HEK293 (cell line): Measurements from ENCODE around the gene EOMES.

ENCODE experiments used
- CTCF ChIA-PET: fragments of 350-600 bp; formaldehyde crosslinking; extraction: SDS; loops from one replicate; lab custom pipeline; 2021; ENCODE audit warnings: antibody characterized with exemption; lab: Yijun Ruan, JAX
- POLR2A ChIA-PET: fragments of 300-600 bp; formaldehyde crosslinking; extraction: SDS; loops from one replicate; lab custom pipeline; 2020; ENCODE audit warnings: antibody characterized with exemption, inconsistent platforms; lab: Yijun Ruan, JAX
- H3K27ac ChIP-seq: fragments of 200-500 bp; sonication (Bioruptor generic); 2 replicates; pipeline ENCODE4 v1.5.1; 2014; ENCODE audit warnings: low read depth, low read length, control low read depth, inconsistent platforms; ENCODE audit errors: extremely low read depth
- H3K36me3 ChIP-seq, 2 experiments: fragments of 200-500 bp in 1 of 2; sonication (Bioruptor generic) in 1 of 2; 1 replicate in 1 of 2; 2 replicates in 1 of 2; pipeline ENCODE4 v1.5.1; 2014 to 2017; ENCODE audit warnings: inconsistent platforms in 2 of 2, low read length in 2 of 2; ENCODE audit not compliant: control insufficient read depth in 2 of 2, insufficient read depth in 1 of 2
- H3K4me1 ChIP-seq: fragments of 200-500 bp; sonication (Bioruptor generic); 2 replicates; pipeline ENCODE4 v1.5.1; 2014; ENCODE audit warnings: mild to moderate bottlenecking, low read length, inconsistent platforms; ENCODE audit not compliant: control insufficient read depth, insufficient read depth
- H3K4me3 ChIP-seq: 2 replicates; pipeline ENCODE4 v1.5.1; 2011; ENCODE audit warnings: low read depth, mild to moderate bottlenecking, control low read depth, low read length, moderate library complexity
- H3K9me3 ChIP-seq: fragments of 200-500 bp; sonication (Bioruptor generic); 2 replicates; pipeline ENCODE4 v1.5.1; 2014; ENCODE audit warnings: low read depth, low read length, inconsistent platforms; ENCODE audit not compliant: control insufficient read depth, insufficient read depth
- BCL11A ChIP-seq: fragments of 450-650 bp; formaldehyde crosslinking; IDR thresholded peaks from 2 replicates; pipeline ENCODE4 v1.5.1; 2016; ENCODE audit warnings: low read depth, missing biosample characterization, missing genetic modification characterization
- GLIS1 ChIP-seq: fragments of 450-650 bp; formaldehyde crosslinking; IDR thresholded peaks from 2 replicates; pipeline ENCODE4 v1.5.1; 2016; ENCODE audit warnings: missing biosample characterization, missing genetic modification characterization
- KLF10 ChIP-seq: fragments of 450-650 bp; IDR thresholded peaks from 2 replicates; pipeline ENCODE4 v1.5.1; 2018; ENCODE audit warnings: missing biosample characterization, mild to moderate bottlenecking, missing genetic modification characterization
- MYNN ChIP-seq: fragments of 450-650 bp; formaldehyde crosslinking; IDR thresholded peaks from 2 replicates; pipeline ENCODE4 v1.5.1; 2016; ENCODE audit warnings: missing biosample characterization, missing genetic modification characterization, borderline replicate concordance
- SP2 ChIP-seq: fragments of 450-650 bp; formaldehyde crosslinking; IDR thresholded peaks from 2 replicates; pipeline ENCODE4 v1.5.1; 2016; ENCODE audit warnings: missing biosample characterization, missing genetic modification characterization
- SP7 ChIP-seq: fragments of 450-650 bp; formaldehyde crosslinking; IDR thresholded peaks from 2 replicates; pipeline ENCODE4 v1.5.1; 2016; ENCODE audit warnings: missing biosample characterization, missing genetic modification characterization
- TRIM28 ChIP-seq: IDR thresholded peaks from 2 replicates; pipeline ENCODE4 v1.6.1; 2011; ENCODE audit warnings: low read length, control low read depth, borderline replicate concordance
- WT1 ChIP-seq: fragments of 450-650 bp; formaldehyde crosslinking; IDR thresholded peaks from 2 replicates; pipeline ENCODE4 v1.5.1; 2016; ENCODE audit warnings: missing biosample characterization, missing genetic modification characterization
- ZBTB1 ChIP-seq: fragments of 450-650 bp; formaldehyde crosslinking; IDR thresholded peaks from 2 replicates; pipeline ENCODE4 v1.5.1; 2016; ENCODE audit warnings: missing biosample characterization, missing genetic modification characterization
- ZEB2 ChIP-seq: fragments of 450-650 bp; formaldehyde crosslinking; IDR thresholded peaks from 2 replicates; pipeline ENCODE4 v1.5.1; 2016; ENCODE audit warnings: missing biosample characterization, missing genetic modification characterization
- ZNF157 ChIP-seq: fragments of 450-650 bp; formaldehyde crosslinking; IDR thresholded peaks from 2 replicates; pipeline ENCODE4 v1.5.1; 2016; ENCODE audit warnings: missing biosample characterization, missing genetic modification characterization
- ZNF169 ChIP-seq: fragments of 450-650 bp; formaldehyde crosslinking; IDR thresholded peaks from 2 replicates; pipeline ENCODE4 v1.5.1; 2016; ENCODE audit warnings: missing biosample characterization, missing genetic modification characterization
- ZNF2 ChIP-seq: fragments of 450-650 bp; formaldehyde crosslinking; IDR thresholded peaks from 2 replicates; pipeline ENCODE4 v1.5.1; 2016; ENCODE audit warnings: missing biosample characterization, missing genetic modification characterization
- ZNF366 ChIP-seq: fragments of 450-650 bp; formaldehyde crosslinking; conservative IDR thresholded peaks from 2 replicates; pipeline ENCODE4 v1.5.1; 2016; ENCODE audit warnings: missing biosample characterization, missing genetic modification characterization
- ZNF416 ChIP-seq: fragments of 450-650 bp; formaldehyde crosslinking; IDR thresholded peaks from 2 replicates; pipeline ENCODE4 v1.5.1; 2016; ENCODE audit warnings: missing biosample characterization, missing genetic modification characterization
- ZNF514 ChIP-seq: fragments of 450-650 bp; formaldehyde crosslinking; IDR thresholded peaks from 2 replicates; pipeline ENCODE4 v1.5.1; 2016; ENCODE audit warnings: missing biosample characterization, missing genetic modification characterization
- ZNF548 ChIP-seq: fragments of 450-650 bp; formaldehyde crosslinking; IDR thresholded peaks from 2 replicates; pipeline ENCODE4 v1.5.1; 2016; ENCODE audit warnings: missing biosample characterization, missing genetic modification characterization
- ZNF596 ChIP-seq: fragments of 450-650 bp; IDR thresholded peaks from 2 replicates; pipeline ENCODE4 v1.5.0; 2018; ENCODE audit warnings: missing biosample characterization, mild to moderate bottlenecking, missing genetic modification characterization, moderate library complexity
- ZNF654 ChIP-seq: fragments of 450-650 bp; formaldehyde crosslinking; IDR thresholded peaks from 2 replicates; pipeline ENCODE4 v1.5.1; 2016; ENCODE audit warnings: low read depth, missing biosample characterization, missing genetic modification characterization
- ZNF660 ChIP-seq: fragments of 450-650 bp; IDR thresholded peaks from 2 replicates; pipeline ENCODE4 v1.5.1; 2018; ENCODE audit warnings: missing biosample characterization, mild to moderate bottlenecking, missing genetic modification characterization
- ZSCAN30 ChIP-seq: fragments of 450-650 bp; IDR thresholded peaks from 2 replicates; pipeline ENCODE4 v1.5.1; 2018; ENCODE audit warnings: missing biosample characterization, mild to moderate bottlenecking, missing genetic modification characterization, moderate library complexity
- TF ChIP-seq, protein P1 (sequence below): fragments of 450-650 bp; formaldehyde crosslinking; IDR thresholded peaks from 2 replicates; pipeline ENCODE4 v1.5.1; 2016; ENCODE audit warnings: missing biosample characterization, missing genetic modification characterization
- TF ChIP-seq, protein P2 (sequence below): fragments of 450-650 bp; formaldehyde crosslinking; IDR thresholded peaks from 2 replicates; pipeline ENCODE4 v1.5.1; 2016; ENCODE audit warnings: missing biosample characterization, missing genetic modification characterization
- TF ChIP-seq, protein P3 (sequence below): fragments of 450-650 bp; formaldehyde crosslinking; IDR thresholded peaks from 2 replicates; pipeline ENCODE4 v1.5.1; 2016; ENCODE audit warnings: missing biosample characterization, missing genetic modification characterization
- TF ChIP-seq, protein P4 (sequence below): fragments of 450-650 bp; formaldehyde crosslinking; IDR thresholded peaks from 2 replicates; pipeline ENCODE4 v1.5.1; 2017; ENCODE audit warnings: missing biosample characterization, missing genetic modification characterization
- TF ChIP-seq, protein P5 (sequence below): fragments of 450-650 bp; formaldehyde crosslinking; IDR thresholded peaks from 2 replicates; pipeline ENCODE4 v1.5.1; 2016; ENCODE audit warnings: missing biosample characterization, missing genetic modification characterization
- TF ChIP-seq, protein P6 (sequence below): fragments of 450-650 bp; formaldehyde crosslinking; IDR thresholded peaks from 2 replicates; pipeline ENCODE4 v1.5.1; 2016; ENCODE audit warnings: missing biosample characterization, missing genetic modification characterization

EOMES gene

DNA sequence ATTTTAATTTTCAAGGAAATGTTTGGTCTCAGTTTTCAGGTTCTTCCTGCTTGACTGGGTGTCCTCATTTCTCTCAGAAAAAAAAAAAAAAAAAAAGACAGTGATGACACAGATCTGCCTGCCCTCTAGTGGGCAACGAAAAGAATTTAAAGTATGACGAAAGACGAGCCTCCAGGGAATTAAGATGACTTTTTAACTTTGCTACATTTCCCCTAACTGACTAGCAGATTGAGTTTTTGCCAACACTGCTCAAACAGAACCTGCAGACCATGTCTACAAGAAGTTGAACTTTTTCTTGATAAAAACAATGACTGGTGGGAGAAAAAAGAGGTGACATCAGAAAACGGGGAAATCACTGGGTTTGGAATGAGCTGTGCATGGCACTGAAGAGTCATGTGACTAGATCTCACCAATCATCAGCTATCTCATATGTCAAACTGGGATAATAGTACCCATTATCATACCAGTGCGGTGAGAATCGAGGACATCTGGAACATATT lies 40.8 kb downstream of the EOMES start:
- POLR2A ChIA-PET = no interaction called here
- Histone ChIP-seq H3K4me1 (no peaks in the 10 kb centered on the region), H3K36me3 (no peaks in the 10 kb centered on the region), H3K9me3 (no peaks in the 10 kb centered on the region), H3K4me3 (peak overlapping the region; percentile 28), H3K27ac (no peak overlapping the region)
- CTCF ChIA-PET = interaction anchor here (0.6 to 1.8 kb wide), 24 partner anchors 11 to 644 kb away, joined by 3 to 8 read pairs (median 4); partner anchors contain the start of gene SLC4A7
- peak; percentile 46; the same call in 1 of the 2 replicates for TF ChIP-seq SP7 (tag by site-specific recombination)
- TF ChIP-seq, protein P1, sequence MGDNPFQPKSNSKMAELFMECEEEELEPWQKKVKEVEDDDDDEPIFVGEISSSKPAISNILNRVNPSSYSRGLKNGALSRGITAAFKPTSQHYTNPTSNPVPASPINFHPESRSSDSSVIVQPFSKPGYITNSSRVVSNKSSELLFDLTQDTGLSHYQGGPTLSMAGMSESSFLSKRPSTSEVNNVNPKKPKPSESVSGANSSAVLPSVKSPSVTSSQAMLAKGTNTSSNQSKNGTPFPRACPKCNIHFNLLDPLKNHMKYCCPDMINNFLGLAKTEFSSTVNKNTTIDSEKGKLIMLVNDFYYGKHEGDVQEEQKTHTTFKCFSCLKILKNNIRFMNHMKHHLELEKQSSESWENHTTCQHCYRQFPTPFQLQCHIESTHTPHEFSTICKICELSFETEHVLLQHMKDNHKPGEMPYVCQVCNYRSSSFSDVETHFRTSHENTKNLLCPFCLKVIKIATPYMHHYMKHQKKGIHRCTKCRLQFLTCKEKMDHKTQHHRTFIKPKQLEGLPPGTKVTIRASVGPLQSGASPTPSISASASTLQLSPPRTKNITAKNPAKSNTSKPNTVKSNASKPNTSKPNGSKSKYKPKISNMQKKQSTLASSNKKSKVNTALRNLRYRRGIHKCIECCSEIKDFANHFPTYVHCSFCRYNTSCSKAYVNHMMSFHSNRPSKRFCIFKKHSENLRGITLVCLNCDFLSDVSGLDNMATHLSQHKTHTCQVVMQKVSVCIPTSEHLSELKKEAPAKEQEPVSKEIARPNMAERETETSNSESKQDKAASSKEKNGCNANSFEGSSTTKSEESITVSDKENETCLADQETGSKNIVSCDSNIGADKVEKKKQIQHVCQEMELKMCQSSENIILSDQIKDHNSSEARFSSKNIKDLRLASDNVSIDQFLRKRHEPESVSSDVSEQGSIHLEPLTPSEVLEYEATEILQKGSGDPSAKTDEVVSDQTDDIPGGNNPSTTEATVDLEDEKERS = no peak
- no peak for TF ChIP-seq ZBTB1 (tag by site-specific recombination)
- TF ChIP-seq, protein P2, sequence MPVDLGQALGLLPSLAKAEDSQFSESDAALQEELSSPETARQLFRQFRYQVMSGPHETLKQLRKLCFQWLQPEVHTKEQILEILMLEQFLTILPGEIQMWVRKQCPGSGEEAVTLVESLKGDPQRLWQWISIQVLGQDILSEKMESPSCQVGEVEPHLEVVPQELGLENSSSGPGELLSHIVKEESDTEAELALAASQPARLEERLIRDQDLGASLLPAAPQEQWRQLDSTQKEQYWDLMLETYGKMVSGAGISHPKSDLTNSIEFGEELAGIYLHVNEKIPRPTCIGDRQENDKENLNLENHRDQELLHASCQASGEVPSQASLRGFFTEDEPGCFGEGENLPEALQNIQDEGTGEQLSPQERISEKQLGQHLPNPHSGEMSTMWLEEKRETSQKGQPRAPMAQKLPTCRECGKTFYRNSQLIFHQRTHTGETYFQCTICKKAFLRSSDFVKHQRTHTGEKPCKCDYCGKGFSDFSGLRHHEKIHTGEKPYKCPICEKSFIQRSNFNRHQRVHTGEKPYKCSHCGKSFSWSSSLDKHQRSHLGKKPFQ (tag by site-specific recombination) = no peak
- TF ChIP-seq SP2 = no peak
- no peak for TF ChIP-seq ZNF157 (tag by site-specific recombination)
- TF ChIP-seq ZNF416 (tag by site-specific recombination) = no peak
- peak; percentile 52; the same call in 1 of the 2 replicates for TF ChIP-seq ZEB2 (tag by site-specific recombination)
- TF ChIP-seq, protein P3, sequence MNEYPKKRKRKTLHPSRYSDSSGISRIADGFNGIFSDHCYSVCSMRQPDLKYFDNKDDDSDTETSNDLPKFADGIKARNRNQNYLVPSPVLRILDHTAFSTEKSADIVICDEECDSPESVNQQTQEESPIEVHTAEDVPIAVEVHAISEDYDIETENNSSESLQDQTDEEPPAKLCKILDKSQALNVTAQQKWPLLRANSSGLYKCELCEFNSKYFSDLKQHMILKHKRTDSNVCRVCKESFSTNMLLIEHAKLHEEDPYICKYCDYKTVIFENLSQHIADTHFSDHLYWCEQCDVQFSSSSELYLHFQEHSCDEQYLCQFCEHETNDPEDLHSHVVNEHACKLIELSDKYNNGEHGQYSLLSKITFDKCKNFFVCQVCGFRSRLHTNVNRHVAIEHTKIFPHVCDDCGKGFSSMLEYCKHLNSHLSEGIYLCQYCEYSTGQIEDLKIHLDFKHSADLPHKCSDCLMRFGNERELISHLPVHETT (tag by site-specific recombination) = no peak
- no peak for TF ChIP-seq MYNN (tag by site-specific recombination)
- TF ChIP-seq, protein P4, sequence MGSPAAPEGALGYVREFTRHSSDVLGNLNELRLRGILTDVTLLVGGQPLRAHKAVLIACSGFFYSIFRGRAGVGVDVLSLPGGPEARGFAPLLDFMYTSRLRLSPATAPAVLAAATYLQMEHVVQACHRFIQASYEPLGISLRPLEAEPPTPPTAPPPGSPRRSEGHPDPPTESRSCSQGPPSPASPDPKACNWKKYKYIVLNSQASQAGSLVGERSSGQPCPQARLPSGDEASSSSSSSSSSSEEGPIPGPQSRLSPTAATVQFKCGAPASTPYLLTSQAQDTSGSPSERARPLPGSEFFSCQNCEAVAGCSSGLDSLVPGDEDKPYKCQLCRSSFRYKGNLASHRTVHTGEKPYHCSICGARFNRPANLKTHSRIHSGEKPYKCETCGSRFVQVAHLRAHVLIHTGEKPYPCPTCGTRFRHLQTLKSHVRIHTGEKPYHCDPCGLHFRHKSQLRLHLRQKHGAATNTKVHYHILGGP (tag by site-specific recombination) = no peak
- TF ChIP-seq, protein P5, sequence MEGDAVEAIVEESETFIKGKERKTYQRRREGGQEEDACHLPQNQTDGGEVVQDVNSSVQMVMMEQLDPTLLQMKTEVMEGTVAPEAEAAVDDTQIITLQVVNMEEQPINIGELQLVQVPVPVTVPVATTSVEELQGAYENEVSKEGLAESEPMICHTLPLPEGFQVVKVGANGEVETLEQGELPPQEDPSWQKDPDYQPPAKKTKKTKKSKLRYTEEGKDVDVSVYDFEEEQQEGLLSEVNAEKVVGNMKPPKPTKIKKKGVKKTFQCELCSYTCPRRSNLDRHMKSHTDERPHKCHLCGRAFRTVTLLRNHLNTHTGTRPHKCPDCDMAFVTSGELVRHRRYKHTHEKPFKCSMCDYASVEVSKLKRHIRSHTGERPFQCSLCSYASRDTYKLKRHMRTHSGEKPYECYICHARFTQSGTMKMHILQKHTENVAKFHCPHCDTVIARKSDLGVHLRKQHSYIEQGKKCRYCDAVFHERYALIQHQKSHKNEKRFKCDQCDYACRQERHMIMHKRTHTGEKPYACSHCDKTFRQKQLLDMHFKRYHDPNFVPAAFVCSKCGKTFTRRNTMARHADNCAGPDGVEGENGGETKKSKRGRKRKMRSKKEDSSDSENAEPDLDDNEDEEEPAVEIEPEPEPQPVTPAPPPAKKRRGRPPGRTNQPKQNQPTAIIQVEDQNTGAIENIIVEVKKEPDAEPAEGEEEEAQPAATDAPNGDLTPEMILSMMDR (tag by site-specific recombination) = peak; percentile 59
- TF ChIP-seq ZNF2 (tag by site-specific recombination) = peak; percentile 51; the same call in 1 of the 2 replicates
- TF ChIP-seq TRIM28 = no peak
- no peak for TF ChIP-seq KLF10 (tag by site-specific recombination)
- TF ChIP-seq BCL11A (tag by site-specific recombination) = no peak
- TF ChIP-seq ZNF548 (tag by site-specific recombination) = no peak
- TF ChIP-seq ZNF169 (tag by site-specific recombination) = no peak
- no peak for TF ChIP-seq ZNF596 (tag by site-specific recombination)
- TF ChIP-seq, protein P6, sequence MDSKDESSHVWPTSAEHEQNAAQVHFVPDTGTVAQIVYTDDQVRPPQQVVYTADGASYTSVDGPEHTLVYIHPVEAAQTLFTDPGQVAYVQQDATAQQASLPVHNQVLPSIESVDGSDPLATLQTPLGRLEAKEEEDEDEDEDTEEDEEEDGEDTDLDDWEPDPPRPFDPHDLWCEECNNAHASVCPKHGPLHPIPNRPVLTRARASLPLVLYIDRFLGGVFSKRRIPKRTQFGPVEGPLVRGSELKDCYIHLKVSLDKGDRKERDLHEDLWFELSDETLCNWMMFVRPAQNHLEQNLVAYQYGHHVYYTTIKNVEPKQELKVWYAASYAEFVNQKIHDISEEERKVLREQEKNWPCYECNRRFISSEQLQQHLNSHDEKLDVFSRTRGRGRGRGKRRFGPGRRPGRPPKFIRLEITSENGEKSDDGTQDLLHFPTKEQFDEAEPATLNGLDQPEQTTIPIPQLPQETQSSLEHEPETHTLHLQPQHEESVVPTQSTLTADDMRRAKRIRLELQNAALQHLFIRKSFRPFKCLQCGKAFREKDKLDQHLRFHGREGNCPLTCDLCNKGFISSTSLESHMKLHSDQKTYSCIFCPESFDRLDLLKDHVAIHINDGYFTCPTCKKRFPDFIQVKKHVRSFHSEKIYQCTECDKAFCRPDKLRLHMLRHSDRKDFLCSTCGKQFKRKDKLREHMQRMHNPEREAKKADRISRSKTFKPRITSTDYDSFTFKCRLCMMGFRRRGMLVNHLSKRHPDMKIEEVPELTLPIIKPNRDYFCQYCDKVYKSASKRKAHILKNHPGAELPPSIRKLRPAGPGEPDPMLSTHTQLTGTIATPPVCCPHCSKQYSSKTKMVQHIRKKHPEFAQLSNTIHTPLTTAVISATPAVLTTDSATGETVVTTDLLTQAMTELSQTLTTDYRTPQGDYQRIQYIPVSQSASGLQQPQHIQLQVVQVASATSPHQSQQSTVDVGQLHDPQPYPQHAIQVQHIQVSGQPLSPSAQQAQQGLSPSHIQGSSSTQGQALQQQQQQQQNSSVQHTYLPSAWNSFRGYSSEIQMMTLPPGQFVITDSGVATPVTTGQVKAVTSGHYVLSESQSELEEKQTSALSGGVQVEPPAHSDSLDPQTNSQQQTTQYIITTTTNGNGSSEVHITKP (tag by site-specific recombination) = 0 out of 2 replicates have a peak, but pooled peaks have one; percentile 11
- TF ChIP-seq ZNF514 (tag by site-specific recombination) = no peak
- no peak for TF ChIP-seq WT1 (tag by site-specific recombination)
- no peak for TF ChIP-seq GLIS1 (tag by site-specific recombination)
- TF ChIP-seq ZNF654 (tag by site-specific recombination) = peak; percentile 77
- TF ChIP-seq ZNF660 (tag by site-specific recombination) = peak; percentile 47; the same call in 1 of the 2 replicates
- TF ChIP-seq ZSCAN30 (tag by site-specific recombination) = no peak
- TF ChIP-seq ZNF366 (tag by site-specific recombination) = peak; percentile 34; the same call in 1 of the 2 replicates
